MG63 (cell line): ENCODE measurements around the gene SCD5. TPM values are rescaled to one million over a fixed set of nuclear protein-coding genes. Genes with fewer than 3 reads are reported as not detected.

Experiments used
- DNase-seq: peaks from one replicate; pipeline ENCODE4 v3.0.0-alpha.2; 2020
- H3K27me3 ChIP-seq: fragments of 250-450 bp; sonication (Bioruptor Pico); 2 replicates; pipeline ENCODE4 v1.5.1; 2020; ENCODE audit warnings: mild to moderate bottlenecking, moderate library complexity
- H3K36me3 ChIP-seq: fragments of 250-450 bp; sonication (Bioruptor Pico); 2 replicates; pipeline ENCODE4 v1.5.1; 2020; ENCODE audit warnings: mild to moderate bottlenecking, moderate library complexity
- H3K4me3 ChIP-seq: fragments of 250-450 bp; sonication (Bioruptor Pico); 2 replicates; pipeline ENCODE4 v1.5.1; 2020; ENCODE audit warnings: mild to moderate bottlenecking, moderate library complexity
- H3K9me3 ChIP-seq: fragments of 250-450 bp; sonication (Bioruptor Pico); 2 replicates; pipeline ENCODE4 v1.5.1; 2020; ENCODE audit warnings: mild to moderate bottlenecking, moderate library complexity
- total RNA-seq: library from RNA; depleted of rRNA; stranded (reverse); fragments of >200 nt; shearing (Covaris generic); gene quantifications from 2 replicates; pipeline ENCODE4 v1.2.3, GENCODE V29; 2014; ENCODE audit warnings: low replicate concordance

The SCD5 gene
- total RNA-seq, 1 experiment from 2014 or later: 2.9 TPM

DNA sequence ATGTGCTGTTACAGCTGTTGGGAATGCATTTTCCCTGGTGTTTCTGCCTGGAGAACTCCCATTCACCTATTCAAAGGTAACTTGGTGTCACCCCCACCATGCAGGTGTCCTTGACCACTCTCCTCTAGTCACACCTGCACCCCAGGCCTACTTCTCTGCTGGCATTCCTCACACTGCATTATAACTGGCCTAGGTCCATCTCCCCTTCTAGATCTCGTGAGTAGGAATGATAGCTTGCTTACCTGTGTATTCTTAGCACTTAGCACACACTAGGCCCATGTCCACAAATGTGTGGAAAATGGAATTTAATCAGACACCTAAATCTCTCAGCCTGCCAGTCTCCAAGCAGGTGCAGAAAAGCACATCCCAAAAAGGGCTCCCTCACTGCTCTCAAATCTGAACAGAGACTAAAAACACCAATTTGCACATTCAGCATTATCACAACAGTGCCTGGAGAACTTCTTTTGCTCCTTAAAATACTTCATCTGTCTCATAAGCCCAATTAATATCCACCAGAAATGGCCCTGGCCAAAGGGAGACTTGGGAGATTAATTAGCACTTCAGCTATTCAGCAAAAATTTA is 18.3 kb downstream of the SCD5 start:
- DNase-seq: no peak
- H3K36me3 ChIP-seq: no peaks in the 10 kb centered on the region
- H3K9me3 ChIP-seq: no peaks in the 10 kb centered on the region
- H3K27me3 ChIP-seq: no peaks in the 10 kb centered on the region
- H3K4me3 ChIP-seq: no peak overlapping the region

DNA sequence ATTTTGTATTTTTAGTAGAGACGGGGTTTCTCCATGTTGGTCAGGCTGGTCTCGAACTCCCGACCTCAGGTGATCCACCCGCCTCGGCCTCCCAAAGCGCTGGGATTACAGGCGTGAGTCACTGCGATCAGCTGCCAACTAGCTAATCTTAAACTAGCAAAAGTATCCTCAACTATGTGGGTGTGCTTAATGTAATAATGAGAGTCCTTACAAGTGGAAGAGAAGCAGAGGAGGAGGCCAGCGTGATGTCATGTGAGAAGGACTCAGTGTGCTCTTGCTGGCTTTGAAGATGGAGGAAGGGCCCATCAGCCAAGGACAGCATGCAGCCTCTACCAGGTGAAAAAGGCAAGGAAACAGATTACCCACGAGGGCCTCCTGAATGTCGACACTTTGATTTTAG is 19.6 kb downstream of the SCD5 start:
- H3K4me3 ChIP-seq: no peak overlapping the region
- peak; percentile 9 for DNase-seq
- H3K36me3 ChIP-seq: no peaks in the 10 kb centered on the region
- no peaks in the 10 kb centered on the region for H3K27me3 ChIP-seq
- no peaks in the 10 kb centered on the region for H3K9me3 ChIP-seq

DNA sequence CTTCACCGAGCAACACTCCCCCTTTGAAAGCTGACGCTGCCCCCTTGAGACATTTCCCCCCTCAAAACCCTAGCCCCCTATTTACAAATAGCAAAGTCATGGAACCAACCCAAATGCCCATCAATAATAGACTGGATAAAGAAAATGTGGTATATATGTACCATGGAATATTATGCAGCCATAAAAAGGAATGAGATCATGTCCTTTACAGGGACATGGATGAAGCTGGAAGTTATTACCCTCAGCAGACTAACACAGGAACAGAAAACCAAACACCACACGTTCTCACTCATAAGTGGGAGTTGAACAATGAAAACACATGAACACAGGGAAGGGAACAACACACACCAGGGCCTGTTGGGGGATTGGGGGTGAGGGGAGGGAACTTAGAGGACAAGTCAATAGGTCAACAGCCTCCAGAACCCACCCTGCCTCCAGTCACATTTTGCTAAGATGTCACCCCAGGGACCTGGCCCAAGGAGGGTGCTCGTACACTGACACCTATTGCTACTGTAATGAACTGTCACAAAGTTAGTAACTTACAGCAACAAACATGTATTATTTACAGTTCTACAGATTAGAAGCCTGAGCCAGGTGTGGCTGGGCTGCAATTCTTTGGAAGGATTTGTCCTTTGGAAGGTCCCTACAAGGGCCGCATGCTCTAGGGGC is 20.6 kb downstream of the SCD5 start:
- no peaks in the 10 kb centered on the region for H3K36me3 ChIP-seq
- no peaks in the 10 kb centered on the region for H3K9me3 ChIP-seq
- H3K4me3 ChIP-seq: no peak overlapping the region
- no peaks in the 10 kb centered on the region for H3K27me3 ChIP-seq
- no peak for DNase-seq

DNA sequence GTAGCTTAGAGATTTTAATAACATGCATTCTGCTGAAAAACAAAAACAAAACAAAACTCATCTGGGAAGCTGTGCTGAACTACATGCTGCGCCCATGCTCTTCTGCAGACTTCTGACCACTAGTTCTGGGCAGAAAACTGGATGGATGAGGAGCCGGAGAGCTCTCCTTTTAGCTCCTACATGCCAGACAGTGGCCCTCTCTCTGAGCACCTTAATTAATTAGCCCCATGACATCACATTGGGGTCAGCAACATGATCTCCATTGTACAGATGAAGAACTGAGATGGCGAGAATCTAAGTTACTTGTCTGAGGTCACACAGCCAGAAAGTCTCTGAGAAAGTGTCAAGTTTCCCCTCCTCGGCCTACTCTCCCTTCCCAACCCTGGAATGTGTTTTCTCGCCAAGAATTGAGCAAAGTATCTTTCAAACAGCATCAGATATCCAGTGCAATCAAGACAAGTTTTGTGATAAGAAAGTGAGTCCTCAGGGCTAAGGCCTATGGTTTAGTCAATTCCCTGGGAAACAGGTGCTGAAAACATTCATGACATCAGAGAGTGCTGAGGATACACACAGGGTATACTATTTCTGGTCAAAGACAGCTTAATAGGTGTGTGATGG is 21.6 kb downstream of the SCD5 start:
- Histone ChIP-seq H3K4me3 (no peak overlapping the region), H3K36me3 (no peaks in the 10 kb centered on the region), H3K27me3 (no peaks in the 10 kb centered on the region), H3K9me3 (no peaks in the 10 kb centered on the region)
- no peak for DNase-seq

DNA sequence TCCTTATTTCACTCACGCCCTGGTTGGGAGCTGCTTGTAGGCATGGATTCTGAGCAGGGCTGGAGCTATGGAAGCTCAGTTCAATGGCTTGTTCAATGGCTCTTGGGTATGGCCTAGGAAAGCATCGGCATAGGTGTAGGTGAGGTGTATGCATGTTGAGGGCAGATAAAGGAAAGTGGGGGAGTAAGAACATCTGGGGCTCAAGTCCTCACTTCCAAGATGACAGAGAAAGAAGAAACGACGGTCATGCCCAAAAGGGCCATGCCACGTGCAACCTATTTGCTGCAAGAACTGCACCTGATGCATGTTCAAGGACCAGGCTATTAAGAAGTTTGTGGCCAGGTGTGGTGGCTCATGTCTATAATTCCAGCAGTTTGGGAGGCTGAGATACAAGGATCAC is 23.4 kb downstream of the SCD5 start:
- Histone ChIP-seq H3K4me3 (no peak overlapping the region), H3K36me3 (no peaks in the 10 kb centered on the region), H3K9me3 (no peaks in the 10 kb centered on the region), H3K27me3 (no peaks in the 10 kb centered on the region)
- no peak for DNase-seq

DNA sequence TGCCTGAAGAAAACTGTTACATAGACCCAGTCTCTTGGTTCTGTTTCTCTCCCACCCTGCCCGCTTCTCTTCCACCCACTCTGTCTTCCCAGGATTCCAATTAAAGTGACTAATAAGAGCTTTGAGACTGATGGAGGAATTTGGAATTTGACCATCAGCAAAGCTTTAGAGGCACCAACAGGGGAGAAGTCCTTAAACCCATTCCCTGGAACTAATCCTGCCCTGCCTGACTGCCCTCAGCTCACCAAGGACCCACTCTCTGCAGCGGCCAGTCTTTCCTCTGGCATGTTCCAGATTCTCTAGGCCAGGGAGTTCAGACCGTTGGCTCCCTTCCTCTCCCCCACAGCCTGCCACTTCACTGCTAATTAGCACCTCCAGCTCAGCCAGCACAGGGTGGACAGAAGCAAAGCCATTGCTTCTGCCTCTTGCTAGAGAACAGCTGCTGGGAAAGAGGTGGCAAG is 23.9 kb downstream of the SCD5 start:
- no peaks in the 10 kb centered on the region for H3K9me3 ChIP-seq
- H3K4me3 ChIP-seq: no peak overlapping the region
- H3K27me3 ChIP-seq: no peaks in the 10 kb centered on the region
- no peaks in the 10 kb centered on the region for H3K36me3 ChIP-seq
- no peak for DNase-seq

DNA sequence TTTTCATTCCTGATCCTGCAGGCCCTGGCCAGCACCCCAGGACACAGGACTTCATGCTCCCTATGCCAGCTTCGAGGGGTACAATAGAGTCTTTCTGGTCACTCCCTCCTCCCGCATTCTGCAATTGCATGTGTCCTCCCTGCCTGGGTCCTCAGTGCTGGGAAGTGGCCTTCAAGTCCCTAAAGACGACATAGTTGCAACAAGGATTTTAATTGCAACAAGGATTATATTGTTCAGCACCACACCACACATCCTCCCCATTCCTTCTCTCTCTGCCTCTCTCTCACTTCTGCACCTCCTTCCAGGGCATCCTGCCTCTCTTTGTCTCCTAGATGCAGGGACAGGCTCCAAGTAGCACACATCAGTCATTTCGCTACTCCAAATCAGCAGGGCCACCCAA is 25.5 kb downstream of the SCD5 start:
- H3K36me3 ChIP-seq: no peaks in the 10 kb centered on the region
- no peak for DNase-seq

DNA sequence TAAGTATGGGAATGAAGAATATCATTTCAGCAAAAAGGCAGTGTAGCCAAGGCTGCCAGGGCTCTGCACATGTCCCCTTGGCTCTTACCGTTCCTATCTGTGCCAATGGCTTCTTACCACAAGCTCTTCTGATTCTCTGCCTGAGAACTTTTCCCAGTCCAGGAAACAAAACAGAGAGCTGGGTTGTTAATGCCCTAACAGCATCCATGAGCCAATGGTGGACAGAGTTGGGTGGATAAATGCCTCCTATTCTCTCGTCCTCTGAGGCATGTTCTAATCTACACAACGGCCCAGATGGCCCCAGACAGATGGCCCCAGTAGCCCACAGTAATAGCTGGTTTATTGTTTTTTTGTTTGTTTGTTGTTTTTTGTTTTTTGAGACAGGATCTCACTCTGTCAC is 28.0 kb downstream of the SCD5 start:
- Histone ChIP-seq H3K36me3 (no peaks in the 10 kb centered on the region), H3K9me3 (no peaks in the 10 kb centered on the region), H3K27me3 (no peaks in the 10 kb centered on the region)

More for the DNA sequence above, 25.5 kb downstream of the SCD5 start:
- H3K4me3 ChIP-seq: no peak overlapping the region
- H3K9me3 ChIP-seq: no peaks in the 10 kb centered on the region
- no peaks in the 10 kb centered on the region for H3K27me3 ChIP-seq

DNA sequence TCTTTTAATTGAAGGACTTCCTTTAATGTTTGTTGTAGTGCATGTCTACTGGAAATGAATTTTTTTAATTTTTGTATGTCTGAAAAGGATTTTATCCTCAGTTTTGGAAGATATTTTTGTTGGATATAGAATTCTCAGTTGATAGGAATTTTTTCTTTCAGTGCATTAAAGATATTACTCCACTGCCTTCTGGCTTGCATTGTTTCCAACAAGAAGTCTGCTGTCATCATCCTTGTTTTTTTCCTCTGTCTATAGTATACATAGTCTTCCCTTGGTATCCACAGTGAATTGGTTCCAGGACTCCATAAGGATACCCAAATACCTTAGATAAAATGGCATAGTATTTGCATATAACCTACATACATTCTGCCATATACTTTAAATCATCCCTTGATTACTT is 33.5 kb downstream of the SCD5 start:
- no peaks in the 10 kb centered on the region for H3K27me3 ChIP-seq
- no peak overlapping the region for H3K4me3 ChIP-seq
- no peak for DNase-seq
- H3K9me3 ChIP-seq: no peaks in the 10 kb centered on the region; the same call in 1 of the 2 replicates
- no peaks in the 10 kb centered on the region for H3K36me3 ChIP-seq

More for the DNA sequence above, 28.0 kb downstream of the SCD5 start:
- DNase-seq: no peak
- no peak overlapping the region for H3K4me3 ChIP-seq

DNA sequence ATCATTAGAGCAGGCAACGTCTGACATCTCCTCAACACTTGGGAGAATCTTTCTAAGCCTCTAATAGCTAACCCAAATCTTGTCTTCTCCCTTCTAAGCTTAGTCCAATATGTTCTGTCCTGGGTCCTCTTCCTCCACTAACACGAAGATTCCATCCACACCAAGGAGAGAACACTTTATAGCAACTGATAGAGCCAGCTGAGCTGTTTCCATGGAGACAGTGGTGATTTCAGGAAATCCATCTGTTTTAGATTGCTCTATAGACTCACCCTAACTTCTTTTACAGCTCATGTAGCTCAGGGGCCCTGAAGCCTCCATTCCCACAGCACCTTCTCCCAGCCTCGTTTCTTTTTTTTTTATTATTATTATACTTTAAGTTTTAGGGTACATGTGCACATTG is 37.4 kb downstream of the SCD5 start:
- Histone ChIP-seq H3K9me3 (no peaks in the 10 kb centered on the region; the same call in 1 of the 2 replicates), H3K4me3 (no peak overlapping the region), H3K27me3 (no peaks in the 10 kb centered on the region), H3K36me3 (no peaks in the 10 kb centered on the region)
- no peak for DNase-seq

DNA sequence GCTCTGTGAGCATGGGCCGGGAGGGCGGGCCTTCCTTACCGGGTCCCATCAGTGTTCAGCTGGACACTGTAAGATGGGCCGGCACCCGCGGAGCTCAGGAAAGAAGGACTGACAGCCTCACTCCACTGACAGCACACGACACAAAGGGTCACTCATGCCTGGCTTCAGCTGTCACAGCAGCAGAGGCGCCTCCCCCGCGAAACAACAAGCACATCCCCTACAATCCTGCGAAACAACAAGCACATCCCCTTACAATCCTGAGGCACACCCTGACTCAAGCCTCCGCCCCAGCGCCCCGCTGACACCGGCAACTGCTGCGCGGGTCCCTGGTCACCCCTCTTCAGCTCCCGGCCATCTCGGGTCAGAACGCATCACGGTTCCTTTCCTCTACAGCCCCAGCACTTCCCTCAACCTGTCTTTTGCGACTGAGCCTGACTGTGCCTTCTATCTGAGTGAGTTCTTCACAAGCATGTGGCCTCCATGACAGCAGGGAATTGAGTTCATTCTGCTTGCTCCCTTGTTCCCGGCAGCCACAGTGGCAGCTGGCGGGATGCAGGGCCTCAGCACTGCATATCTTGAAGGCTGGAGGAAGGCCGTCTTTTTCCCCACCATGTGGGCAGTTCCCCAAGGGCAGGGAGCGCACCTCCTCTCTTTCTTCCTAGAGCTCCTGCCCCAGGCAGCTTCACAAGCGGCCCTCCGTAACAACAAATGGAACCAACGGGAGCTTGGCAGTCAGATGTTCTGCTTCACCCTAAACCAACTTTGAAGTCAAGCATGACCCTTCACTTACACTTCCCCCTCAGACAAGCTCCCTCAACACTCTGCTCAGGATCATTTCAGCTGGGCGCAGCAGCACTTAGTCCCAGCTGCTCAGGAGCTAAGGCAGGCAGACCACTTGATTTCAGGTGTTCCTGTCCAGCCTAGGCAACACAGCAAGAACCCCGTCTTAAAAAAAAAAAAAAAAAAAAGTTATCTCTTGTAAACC is 39.6 kb downstream of the SCD5 start:
- H3K36me3 ChIP-seq: no peaks in the 10 kb centered on the region
- no peaks in the 10 kb centered on the region for H3K9me3 ChIP-seq
- DNase-seq: no peak
- H3K4me3 ChIP-seq: no peak overlapping the region
- no peaks in the 10 kb centered on the region for H3K27me3 ChIP-seq

DNA sequence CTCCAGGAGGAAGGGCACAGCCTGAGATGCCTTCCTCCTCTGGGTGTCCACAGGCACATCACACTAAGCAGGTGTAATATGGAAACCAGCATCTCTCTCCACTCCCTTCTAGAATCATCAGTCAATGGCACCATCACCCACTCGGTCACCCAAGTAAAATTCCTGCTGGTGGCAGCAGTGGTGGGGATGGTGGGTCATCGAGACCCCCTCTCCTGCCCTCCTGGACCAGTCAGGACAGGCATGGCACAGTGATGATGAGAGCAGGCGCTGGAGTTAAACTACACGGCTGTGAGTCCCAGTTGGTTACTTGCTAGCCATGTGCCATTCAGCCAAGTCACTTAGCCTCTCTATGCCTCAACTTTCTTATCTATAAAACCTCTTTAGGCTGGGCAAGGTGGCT is 42.5 kb downstream of the SCD5 start:
- Histone ChIP-seq H3K4me3 (no peak overlapping the region), H3K9me3 (no peaks in the 10 kb centered on the region), H3K27me3 (no peaks in the 10 kb centered on the region)

DNA sequence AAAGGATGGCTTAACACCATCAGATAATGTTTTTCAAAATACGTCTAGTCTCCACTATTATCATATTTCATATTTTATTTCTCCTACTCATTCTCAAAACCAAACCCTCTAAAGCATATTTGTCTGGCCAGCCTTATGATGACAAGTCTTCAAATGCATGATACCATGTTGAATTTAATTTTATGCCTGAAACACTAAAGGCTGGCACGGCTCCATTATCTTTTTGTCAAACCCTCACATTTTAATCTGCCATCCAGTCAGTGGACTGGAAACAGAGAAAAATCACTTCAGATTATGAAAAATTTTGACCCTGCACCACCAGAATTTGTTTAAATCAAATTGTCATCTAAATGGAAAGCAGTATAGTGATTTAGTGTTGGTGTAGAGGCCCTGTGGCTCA is 42.9 kb downstream of the SCD5 start:
- Histone ChIP-seq H3K4me3 (no peak overlapping the region), H3K36me3 (no peaks in the 10 kb centered on the region), H3K27me3 (no peaks in the 10 kb centered on the region), H3K9me3 (no peaks in the 10 kb centered on the region)
- no peak for DNase-seq

More for the DNA sequence above, 42.5 kb downstream of the SCD5 start:
- H3K36me3 ChIP-seq: no peaks in the 10 kb centered on the region
- DNase-seq: no peak

DNA sequence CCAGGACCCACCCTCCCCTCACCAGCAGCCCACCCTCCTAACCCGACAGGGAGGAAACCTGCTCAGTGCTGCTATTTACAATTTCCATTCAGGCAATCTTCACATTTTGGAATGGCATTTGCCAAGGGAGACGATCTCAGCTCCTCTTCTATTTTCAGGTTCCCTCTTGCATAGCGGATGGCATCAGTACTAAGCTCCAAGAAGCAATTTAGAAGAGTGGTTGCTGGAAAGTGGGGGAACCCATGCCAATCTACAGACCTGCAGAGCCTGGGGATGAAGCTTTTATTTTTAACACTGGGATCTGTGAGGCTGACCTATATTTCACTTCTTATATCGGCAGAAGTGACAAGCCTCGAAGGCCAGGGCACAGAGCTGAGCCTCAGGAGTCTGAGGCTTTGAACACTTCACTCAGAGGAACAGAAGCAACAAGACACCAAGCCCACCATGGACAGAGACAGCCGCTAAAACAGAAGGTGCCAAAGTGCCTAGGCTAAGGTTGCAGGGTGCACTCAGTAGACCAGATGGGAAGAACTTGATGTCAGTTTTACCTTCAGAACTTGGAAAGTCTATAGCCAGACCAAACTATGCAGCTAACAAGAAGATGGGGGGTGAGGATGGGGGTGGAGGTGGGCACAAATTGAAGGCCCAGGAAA is 44.0 kb downstream of the SCD5 start:
- no peak for DNase-seq
- Histone ChIP-seq H3K4me3 (no peak overlapping the region), H3K27me3 (no peaks in the 10 kb centered on the region), H3K36me3 (no peaks in the 10 kb centered on the region), H3K9me3 (no peaks in the 10 kb centered on the region)

DNA sequence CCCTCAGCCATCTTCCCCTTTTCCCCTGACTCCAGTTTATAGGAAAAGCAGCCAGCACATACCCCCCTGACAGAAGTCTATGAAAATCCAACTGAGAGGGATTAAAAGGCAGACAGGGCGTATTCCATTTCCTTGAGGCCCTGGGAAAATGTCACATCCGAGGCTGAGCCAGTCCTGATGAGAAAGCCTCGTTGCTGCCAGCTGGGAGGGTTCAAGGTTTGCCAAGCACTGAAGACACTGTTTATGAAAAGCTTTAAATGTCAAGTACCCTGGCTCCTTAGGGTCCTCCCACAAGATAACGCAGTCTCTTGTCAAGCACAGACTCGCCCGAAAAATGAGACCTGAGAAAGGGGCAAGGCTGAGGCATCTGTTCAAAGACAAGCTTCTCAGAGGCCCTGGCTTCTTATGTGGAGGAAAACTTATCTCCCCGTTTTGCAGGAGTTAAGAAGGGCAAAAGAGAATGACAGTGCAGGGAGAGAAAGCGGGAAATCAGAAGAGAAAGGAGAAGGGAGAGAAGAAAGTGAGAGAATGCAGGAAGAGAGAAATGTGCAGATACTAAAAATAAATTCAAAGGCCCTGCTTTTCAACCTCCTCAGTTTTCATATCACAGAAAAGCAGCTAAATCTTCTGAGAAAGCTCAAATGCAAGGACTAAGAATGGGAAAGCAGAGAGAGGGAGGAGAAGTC is 44.7 kb downstream of the SCD5 start:
- no peaks in the 10 kb centered on the region for H3K36me3 ChIP-seq
- no peak overlapping the region for H3K4me3 ChIP-seq
- no peak for DNase-seq
- no peaks in the 10 kb centered on the region for H3K27me3 ChIP-seq
- H3K9me3 ChIP-seq: no peaks in the 10 kb centered on the region

DNA sequence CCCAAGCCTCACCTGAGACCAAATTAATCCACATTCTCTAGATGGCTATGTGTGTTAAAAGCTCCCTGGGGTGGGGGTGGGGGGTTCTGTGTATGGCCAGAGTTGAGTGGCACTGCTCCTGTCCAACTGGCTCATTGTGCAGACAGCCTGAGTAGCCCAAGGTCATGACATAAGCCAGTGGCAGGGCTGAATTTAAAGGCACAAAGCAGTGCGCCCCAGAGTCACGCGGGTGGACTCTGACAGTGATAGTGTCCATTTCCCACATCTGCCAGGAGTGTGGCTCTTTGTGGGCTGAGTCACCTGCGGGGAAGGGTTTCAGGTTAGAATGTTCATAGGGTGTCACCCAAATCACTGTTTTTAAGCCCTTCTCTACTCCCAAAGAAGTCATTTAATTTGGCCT is 45.4 kb downstream of the SCD5 start:
- H3K36me3 ChIP-seq: no peaks in the 10 kb centered on the region
- no peaks in the 10 kb centered on the region for H3K9me3 ChIP-seq
- no peaks in the 10 kb centered on the region for H3K27me3 ChIP-seq
- no peak overlapping the region for H3K4me3 ChIP-seq
- no peak for DNase-seq
